Activated CD4-positive, alpha-beta T cell treated with anti-CD3 and anti-CD28 coated beads, Interleukin-2, amount 50 U/mL, for 16 hours (primary cell): Measurements from ENCODE around the gene CEP43.

Source experiments
- DNase-seq: peaks from one replicate; pipeline ENCODE4 v3.0.0-alpha.2; 2020

Gene CEP43

GRCh38 chr6:166969390-166970002 is 29.7 kb upstream of the CEP43 start:
- peak; percentile 36 for DNase-seq

GRCh38 chr6:166970091-166970490 is 29.1 kb upstream of the CEP43 start:
- DNase-seq = no peak

- DNase-seq = no peak
These were observed 28.4 kb upstream of the CEP43 start for GRCh38 chr6:166970776-166971175.

GRCh38 chr6:166971271-166971670 is 27.9 kb upstream of the CEP43 start:
- no peak for DNase-seq

- DNase-seq = no peak
These were observed 27.1 kb upstream of the CEP43 start for GRCh38 chr6:166972101-166972500.

GRCh38 chr6:166976636-166977035 is 22.6 kb upstream of the CEP43 start:
- no peak for DNase-seq

GRCh38 chr6:166977621-166978525 is 21.3 kb upstream of the CEP43 start:
- DNase-seq = no peak

GRCh38 chr6:166980738-166981137 is 18.5 kb upstream of the CEP43 start:
- no peak for DNase-seq

GRCh38 chr6:166987448-166987847 is 11.7 kb upstream of the CEP43 start:
- DNase-seq = no peak

- no peak for DNase-seq
These were observed 11.3 kb upstream of the CEP43 start for GRCh38 chr6:166987930-166988329.

- DNase-seq = no peak
These were observed 10.5 kb upstream of the CEP43 start for GRCh38 chr6:166988674-166989201.

GRCh38 chr6:166989427-166990032 is 9.7 kb upstream of the CEP43 start:
- DNase-seq = peak; percentile 69

GRCh38 chr6:166996406-166996805 is 2.8 kb upstream of the CEP43 start:
- no peak for DNase-seq

GRCh38 chr6:166997348-166997747 is 1.8 kb upstream of the CEP43 start:
- DNase-seq = no peak

- DNase-seq = peak; percentile 70
These were observed 1.4 kb upstream of the CEP43 start for GRCh38 chr6:166997768-166998255.

GRCh38 chr6:166998256-166999144 is 697 bp upstream of the CEP43 start:
- peak; percentile 8 for DNase-seq

- DNase-seq = no peak
These were observed 672 bp downstream of the CEP43 start for GRCh38 chr6:166999884-167000253.

GRCh38 chr6:167000759-167001158 is 1.6 kb downstream of the CEP43 start:
- DNase-seq = no peak

GRCh38 chr6:167005350-167006159 is 6.4 kb downstream of the CEP43 start:
- DNase-seq = no peak

GRCh38 chr6:167007985-167008384 is 8.8 kb downstream of the CEP43 start:
- no peak for DNase-seq

- DNase-seq = no peak
These were observed 13.9 kb downstream of the CEP43 start for GRCh38 chr6:167013067-167013466.

GRCh38 chr6:167013946-167014345 is 14.7 kb downstream of the CEP43 start:
- no peak for DNase-seq
